GM18951 (cell line): ENCODE measurements around the gene PROC.

ENCODE experiments used
- POLR2A ChIP-seq: IDR thresholded peaks from 4 replicates; pipeline ENCODE4 v1.6.1; 2011; ENCODE audit warnings: mild to moderate bottlenecking; ENCODE audit not compliant: insufficient read length, insufficient read depth; ENCODE audit errors: extremely low read depth
- in situ Hi-C: fragments of 300-500 bp; cut with MboI; formaldehyde crosslinking; loops from one replicate; pipeline ENCODE4 v1.12.0; 2022; ENCODE audit warnings: low sequenced_read_pairs, mixed read lengths, inconsistent platforms; ENCODE audit not compliant: unreplicated experiment

The PROC gene

DNA sequence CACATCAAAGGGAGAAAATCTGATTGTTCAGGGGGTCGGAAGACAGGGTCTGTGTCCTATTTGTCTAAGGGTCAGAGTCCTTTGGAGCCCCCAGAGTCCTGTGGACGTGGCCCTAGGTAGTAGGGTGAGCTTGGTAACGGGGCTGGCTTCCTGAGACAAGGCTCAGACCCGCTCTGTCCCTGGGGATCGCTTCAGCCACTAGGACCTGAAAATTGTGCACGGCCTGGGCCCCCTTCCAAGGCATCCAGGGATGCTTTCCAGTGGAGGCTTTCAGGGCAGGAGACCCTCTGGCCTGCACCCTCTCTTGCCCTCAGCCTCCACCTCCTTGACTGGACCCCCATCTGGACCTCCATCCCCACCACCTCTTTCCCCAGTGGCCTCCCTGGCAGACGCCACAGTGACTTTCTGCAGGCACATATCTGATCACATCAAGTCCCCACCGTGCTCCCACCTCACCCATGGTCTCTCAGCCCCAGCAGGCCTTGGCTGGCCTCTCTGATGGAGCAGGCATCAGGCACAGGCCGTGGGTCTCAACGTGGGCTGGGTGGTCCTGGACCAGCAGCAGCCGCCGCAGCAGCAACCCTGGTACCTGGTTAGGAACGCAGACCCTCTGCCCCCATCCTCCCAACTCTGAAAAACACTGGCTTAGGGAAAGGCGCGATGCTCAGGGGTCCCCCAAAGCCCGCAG is 3.8 kb downstream of the PROC start:
- TF ChIP-seq POLR2A: no peak
- in situ Hi-C loops: no loop called here

DNA sequence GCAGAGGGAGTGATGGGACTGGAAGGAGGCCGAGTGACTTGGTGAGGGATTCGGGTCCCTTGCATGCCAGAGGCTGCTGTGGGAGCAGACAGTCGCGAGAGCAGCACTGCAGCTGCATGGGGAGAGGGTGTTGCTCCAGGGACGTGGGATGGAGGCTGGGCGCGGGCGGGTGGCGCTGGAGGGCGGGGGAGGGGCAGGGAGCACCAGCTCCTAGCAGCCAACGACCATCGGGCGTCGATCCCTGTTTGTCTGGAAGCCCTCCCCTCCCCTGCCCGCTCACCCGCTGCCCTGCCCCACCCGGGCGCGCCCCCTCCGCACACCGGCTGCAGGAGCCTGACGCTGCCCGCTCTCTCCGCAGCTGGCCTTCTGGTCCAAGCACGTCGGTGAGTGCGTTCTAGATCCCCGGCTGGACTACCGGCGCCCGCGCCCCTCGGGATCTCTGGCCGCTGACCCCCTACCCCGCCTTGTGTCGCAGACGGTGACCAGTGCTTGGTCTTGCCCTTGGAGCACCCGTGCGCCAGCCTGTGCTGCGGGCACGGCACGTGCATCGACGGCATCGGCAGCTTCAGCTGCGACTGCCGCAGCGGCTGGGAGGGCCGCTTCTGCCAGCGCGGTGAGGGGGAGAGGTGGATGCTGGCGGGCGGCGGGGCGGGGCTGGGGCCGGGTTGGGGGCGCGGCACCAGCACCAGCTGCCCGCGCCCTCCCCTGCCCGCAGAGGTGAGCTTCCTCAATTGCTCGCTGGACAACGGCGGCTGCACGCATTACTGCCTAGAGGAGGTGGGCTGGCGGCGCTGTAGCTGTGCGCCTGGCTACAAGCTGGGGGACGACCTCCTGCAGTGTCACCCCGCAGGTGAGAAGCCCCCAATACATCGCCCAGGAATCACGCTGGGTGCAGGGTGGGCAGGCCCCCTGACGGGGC is 4.6 kb downstream of the PROC start:
- TF ChIP-seq POLR2A: no peak
- in situ Hi-C loops: no loop called here

DNA sequence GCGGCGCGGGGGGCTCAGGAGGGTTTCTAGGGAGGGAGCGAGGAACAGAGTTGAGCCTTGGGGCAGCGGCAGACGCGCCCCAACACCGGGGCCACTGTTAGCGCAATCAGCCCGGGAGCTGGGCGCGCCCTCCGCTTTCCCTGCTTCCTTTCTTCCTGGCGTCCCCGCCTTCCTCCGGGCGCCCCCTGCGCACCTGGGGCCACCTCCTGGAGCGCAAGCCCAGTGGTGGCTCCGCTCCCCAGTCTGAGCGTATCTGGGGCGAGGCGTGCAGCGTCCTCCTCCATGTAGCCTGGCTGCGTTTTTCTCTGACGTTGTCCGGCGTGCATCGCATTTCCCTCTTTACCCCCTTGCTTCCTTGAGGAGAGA is 5.2 kb downstream of the PROC start:
- TF ChIP-seq POLR2A: no peak
- in situ Hi-C loops: no loop called here

DNA sequence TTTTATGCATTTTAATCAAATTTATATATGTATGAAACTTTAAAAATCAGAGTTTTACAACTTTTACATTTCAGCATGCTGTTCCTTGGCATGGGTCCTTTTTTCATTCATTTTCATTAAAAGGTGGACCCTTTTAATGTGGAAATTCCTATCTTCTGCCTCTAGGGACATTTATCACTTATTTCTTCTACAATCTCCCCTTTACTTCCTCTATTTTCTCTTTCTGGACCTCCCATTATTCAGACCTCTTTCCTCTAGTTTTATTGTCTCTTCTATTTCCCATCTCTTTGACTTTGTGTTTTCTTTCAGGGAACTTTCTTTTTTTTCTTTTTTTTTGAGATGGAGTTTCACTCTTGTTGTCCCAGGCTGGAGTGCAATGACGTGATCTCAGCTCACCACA is 5.7 kb downstream of the PROC start:
- no peak for TF ChIP-seq POLR2A
- in situ Hi-C loops: no loop called here

DNA sequence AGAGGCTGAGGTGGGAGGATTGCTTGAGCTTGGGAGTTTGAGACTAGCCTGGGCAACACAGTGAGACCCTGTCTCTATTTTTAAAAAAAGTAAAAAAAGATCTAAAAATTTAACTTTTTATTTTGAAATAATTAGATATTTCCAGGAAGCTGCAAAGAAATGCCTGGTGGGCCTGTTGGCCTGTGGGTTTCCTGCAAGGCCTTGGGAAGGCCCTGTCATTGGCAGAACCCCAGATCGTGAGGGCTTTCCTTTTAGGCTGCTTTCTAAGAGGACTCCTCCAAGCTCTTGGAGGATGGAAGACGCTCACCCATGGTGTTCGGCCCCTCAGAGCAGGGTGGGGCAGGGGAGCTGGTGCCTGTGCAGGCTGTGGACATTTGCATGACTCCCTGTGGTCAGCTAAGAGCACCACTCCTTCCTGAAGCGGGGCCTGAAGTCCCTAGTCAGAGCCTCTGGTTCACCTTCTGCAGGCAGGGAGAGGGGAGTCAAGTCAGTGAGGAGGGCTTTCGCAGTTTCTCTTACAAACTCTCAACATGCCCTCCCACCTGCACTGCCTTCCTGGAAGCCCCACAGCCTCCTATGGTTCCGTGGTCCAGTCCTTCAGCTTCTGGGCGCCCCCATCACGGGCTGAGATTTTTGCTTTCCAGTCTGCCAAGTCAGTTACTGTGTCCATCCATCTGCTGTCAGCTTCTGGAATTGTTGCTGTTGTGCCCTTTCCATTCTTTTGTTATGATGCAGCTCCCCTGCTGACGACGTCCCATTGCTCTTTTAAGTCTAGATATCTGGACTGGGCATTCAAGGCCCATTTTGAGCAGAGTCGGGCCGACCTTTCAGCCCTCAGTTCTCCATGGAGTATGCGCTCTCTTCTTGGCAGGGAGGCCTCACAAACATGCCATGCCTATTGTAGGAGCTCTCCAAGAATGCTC is 6.6 kb downstream of the PROC start:
- TF ChIP-seq POLR2A: no peak
- in situ Hi-C loops: no loop called here

DNA sequence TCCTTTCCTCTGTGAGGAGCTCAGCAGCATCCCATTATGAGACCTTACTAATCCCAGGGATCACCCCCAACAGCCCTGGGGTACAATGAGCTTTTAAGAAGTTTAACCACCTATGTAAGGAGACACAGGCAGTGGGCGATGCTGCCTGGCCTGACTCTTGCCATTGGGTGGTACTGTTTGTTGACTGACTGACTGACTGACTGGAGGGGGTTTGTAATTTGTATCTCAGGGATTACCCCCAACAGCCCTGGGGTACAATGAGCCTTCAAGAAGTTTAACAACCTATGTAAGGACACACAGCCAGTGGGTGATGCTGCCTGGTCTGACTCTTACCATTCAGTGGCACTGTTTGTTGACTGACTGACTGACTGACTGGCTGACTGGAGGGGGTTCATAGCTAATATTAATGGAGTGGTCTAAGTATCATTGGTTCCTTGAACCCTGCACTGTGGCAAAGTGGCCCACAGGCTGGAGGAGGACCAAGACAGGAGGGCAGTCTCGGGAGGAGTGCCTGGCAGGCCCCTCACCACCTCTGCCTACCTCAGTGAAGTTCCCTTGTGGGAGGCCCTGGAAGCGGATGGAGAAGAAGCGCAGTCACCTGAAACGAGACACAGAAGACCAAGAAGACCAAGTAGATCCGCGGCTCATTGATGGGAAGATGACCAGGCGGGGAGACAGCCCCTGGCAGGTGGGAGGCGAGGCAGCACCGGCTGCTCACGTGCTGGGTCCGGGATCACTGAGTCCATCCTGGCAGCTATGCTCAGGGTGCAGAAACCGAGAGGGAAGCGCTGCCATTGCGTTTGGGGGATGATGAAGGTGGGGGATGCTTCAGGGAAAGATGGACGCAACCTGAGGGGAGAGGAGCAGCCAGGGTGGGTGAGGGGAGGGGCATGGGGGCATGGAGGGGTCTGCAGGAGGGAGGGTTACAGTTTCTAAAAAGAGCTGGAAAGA is 7.6 kb downstream of the PROC start:
- in situ Hi-C loops: no loop called here
- TF ChIP-seq POLR2A: no peak

DNA sequence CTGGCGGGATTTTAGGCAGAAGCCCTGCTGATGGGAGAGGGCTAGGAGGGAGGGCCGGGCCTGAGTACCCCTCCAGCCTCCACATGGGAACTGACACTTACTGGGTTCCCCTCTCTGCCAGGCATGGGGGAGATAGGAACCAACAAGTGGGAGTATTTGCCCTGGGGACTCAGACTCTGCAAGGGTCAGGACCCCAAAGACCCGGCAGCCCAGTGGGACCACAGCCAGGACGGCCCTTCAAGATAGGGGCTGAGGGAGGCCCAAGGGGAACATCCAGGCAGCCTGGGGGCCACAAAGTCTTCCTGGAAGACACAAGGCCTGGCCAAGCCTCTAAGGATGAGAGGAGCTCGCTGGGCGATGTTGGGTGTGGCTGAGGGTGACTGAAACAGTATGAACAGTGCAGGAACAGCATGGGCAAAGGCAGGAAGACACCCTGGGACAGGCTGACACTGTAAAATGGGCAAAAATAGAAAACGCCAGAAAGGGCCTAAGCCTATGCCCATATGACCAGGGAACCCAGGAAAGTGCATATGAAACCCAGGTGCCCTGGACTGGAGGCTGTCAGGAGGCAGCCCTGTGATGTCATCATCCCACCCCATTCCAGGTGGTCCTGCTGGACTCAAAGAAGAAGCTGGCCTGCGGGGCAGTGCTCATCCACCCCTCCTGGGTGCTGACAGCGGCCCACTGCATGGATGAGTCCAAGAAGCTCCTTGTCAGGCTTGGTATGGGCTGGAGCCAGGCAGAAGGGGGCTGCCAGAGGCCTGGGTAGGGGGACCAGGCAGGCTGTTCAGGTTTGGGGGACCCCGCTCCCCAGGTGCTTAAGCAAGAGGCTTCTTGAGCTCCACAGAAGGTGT is 8.5 kb downstream of the PROC start:
- in situ Hi-C loops: no loop called here
- TF ChIP-seq POLR2A: no peak

DNA sequence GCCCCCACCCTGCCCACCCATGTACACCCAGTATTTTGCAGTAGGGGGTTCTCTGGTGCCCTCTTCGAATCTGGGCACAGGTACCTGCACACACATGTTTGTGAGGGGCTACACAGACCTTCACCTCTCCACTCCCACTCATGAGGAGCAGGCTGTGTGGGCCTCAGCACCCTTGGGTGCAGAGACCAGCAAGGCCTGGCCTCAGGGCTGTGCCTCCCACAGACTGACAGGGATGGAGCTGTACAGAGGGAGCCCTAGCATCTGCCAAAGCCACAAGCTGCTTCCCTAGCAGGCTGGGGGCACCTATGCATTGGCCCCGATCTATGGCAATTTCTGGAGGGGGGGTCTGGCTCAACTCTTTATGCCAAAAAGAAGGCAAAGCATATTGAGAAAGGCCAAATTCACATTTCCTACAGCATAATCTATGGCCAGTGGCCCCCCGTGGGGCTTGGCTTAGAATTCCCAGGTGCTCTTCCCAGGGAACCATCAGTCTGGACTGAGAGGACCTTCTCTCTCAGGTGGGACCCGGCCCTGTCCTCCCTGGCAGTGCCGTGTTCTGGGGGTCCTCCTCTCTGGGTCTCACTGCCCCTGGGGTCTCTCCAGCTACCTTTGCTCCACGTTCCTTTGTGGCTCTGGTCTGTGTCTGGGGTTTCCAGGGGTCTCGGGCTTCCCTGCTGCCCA is 9.3 kb downstream of the PROC start:
- TF ChIP-seq POLR2A: no peak
- in situ Hi-C loops: no loop called here

DNA sequence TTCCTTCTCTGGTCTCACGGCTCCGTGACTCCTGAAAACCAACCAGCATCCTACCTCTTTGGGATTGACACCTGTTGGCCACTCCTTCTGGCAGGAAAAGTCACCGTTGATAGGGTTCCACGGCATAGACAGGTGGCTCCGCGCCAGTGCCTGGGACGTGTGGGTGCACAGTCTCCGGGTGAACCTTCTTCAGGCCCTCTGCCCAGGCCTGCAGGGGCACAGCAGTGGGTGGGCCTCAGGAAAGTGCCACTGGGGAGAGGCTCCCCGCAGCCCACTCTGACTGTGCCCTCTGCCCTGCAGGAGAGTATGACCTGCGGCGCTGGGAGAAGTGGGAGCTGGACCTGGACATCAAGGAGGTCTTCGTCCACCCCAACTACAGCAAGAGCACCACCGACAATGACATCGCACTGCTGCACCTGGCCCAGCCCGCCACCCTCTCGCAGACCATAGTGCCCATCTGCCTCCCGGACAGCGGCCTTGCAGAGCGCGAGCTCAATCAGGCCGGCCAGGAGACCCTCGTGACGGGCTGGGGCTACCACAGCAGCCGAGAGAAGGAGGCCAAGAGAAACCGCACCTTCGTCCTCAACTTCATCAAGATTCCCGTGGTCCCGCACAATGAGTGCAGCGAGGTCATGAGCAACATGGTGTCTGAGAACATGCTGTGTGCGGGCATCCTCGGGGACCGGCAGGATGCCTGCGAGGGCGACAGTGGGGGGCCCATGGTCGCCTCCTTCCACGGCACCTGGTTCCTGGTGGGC is 10.0 kb downstream of the PROC start:
- in situ Hi-C loops: no loop called here
- TF ChIP-seq POLR2A: no peak

DNA sequence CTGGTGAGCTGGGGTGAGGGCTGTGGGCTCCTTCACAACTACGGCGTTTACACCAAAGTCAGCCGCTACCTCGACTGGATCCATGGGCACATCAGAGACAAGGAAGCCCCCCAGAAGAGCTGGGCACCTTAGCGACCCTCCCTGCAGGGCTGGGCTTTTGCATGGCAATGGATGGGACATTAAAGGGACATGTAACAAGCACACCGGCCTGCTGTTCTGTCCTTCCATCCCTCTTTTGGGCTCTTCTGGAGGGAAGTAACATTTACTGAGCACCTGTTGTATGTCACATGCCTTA is 10.5 kb downstream of the PROC start:
- TF ChIP-seq POLR2A: no peak
- in situ Hi-C loops: no loop called here
